ENCODE measurements around the gene RNF31. TPM values are rescaled to one million over a fixed set of nuclear protein-coding genes. Genes with fewer than 3 reads are reported as not detected.

The RNF31 gene
- total RNA-seq, 1 donor from 2014 or later = 59.0 TPM

GRCh38 chr14:24204163-24205146, 57.2 kb downstream of the RNF31 start:
- Histone ChIP-seq H2AFZ (ENCODE audit: low read depth, low read length) (no peak overlapping the region), H3K9ac (ENCODE audit: low read length) (no peak overlapping the region), H3K36me3 (ENCODE audit: insufficient read depth, low read length) (peaks cover 13% of the 10 kb centered on the region), H3K79me2 (ENCODE audit: insufficient read depth, low read length) (peaks cover 3% of the 10 kb centered on the region), H3K4me3 (ENCODE audit: insufficient read depth, low read depth, low read length) (no peak overlapping the region), H3K4me1 (ENCODE audit: insufficient read depth, low read length) (no peaks in the 10 kb centered on the region), H3K4me2 (ENCODE audit: low read length) (no peak overlapping the region), H4K20me1 (ENCODE audit: insufficient read depth, low read length) (peaks cover 4% of the 10 kb centered on the region), H3K9me3 (ENCODE audit: insufficient read depth, low read depth, low read length) (peaks cover 2% of the 10 kb centered on the region), H3K27ac (ENCODE audit: low read depth, low read length) (no peak overlapping the region), H3K27me3 (ENCODE audit: insufficient read depth, low read length) (no peaks in the 10 kb centered on the region)
- Mint-ChIP-seq H3K27ac (ENCODE audit: unreplicated experiment) (no peak overlapping the region), H3K4me3 (ENCODE audit: unreplicated experiment) (no peak overlapping the region), H3K27me3 (ENCODE audit: low read depth, unreplicated experiment) (no peaks in the 10 kb centered on the region), H3K9me3 (ENCODE audit: unreplicated experiment) (peaks cover 5% of the 10 kb centered on the region), H3K36me3 (ENCODE audit: low read depth, unreplicated experiment) (peaks cover 46% of the 10 kb centered on the region), H3K4me1 (ENCODE audit: low read depth, unreplicated experiment) (no peaks in the 10 kb centered on the region)
- FAIRE-seq (no peak), DNase-seq (ENCODE audit: low read depth) (no peak)
- TF ChIP-seq CTCF (IDR thresholded peaks at IDR 0.05; ENCODE audit: insufficient read depth, low read depth, low read length) (no peak), EZH2 (IDR thresholded peaks at IDR 0.05; ENCODE audit: insufficient read depth, low read length) (no peak)

- Histone ChIP-seq H3K36me3 (ENCODE audit: insufficient read depth, low read length) (peaks cover 9% of the 10 kb centered on the region), H3K27ac (ENCODE audit: low read depth, low read length) (no peak overlapping the region)
- H3K4me3 Mint-ChIP-seq (ENCODE audit: unreplicated experiment) = peak overlapping the region; percentile 25
Observed at GRCh38 chr14:24206260-24207103, 59.2 kb downstream of the RNF31 start.

More at GRCh38 chr14:24206260-24207103, 59.2 kb downstream of the RNF31 start:
- DNase-seq (ENCODE audit: low read depth) (no peak), FAIRE-seq (no peak)
- H4K20me1 ChIP-seq (ENCODE audit: insufficient read depth, low read length) = peaks cover 4% of the 10 kb centered on the region
- H3K4me2 ChIP-seq (ENCODE audit: low read length) = no peak overlapping the region
- peaks cover 3% of the 10 kb centered on the region for H3K79me2 ChIP-seq (ENCODE audit: insufficient read depth, low read length)
- no peak overlapping the region for H3K4me3 ChIP-seq (ENCODE audit: insufficient read depth, low read depth, low read length)
- no peak overlapping the region for H2AFZ ChIP-seq (ENCODE audit: low read depth, low read length)
- H3K9ac ChIP-seq (ENCODE audit: low read length) = no peak overlapping the region
- H3K4me1 ChIP-seq (ENCODE audit: insufficient read depth, low read length) = no peaks in the 10 kb centered on the region
- H3K9me3 ChIP-seq (ENCODE audit: insufficient read depth, low read depth, low read length) = no peaks in the 10 kb centered on the region
- Mint-ChIP-seq H3K4me1 (ENCODE audit: low read depth, unreplicated experiment) (no peaks in the 10 kb centered on the region), H3K9me3 (ENCODE audit: unreplicated experiment) (peaks cover 5% of the 10 kb centered on the region), H3K36me3 (ENCODE audit: low read depth, unreplicated experiment) (peaks cover 47% of the 10 kb centered on the region), H3K27ac (ENCODE audit: unreplicated experiment) (no peak overlapping the region), H3K27me3 (ENCODE audit: low read depth, unreplicated experiment) (no peaks in the 10 kb centered on the region)
- H3K27me3 ChIP-seq (ENCODE audit: insufficient read depth, low read length) = no peaks in the 10 kb centered on the region
- TF ChIP-seq CTCF (IDR thresholded peaks at IDR 0.05; ENCODE audit: insufficient read depth, low read depth, low read length) (no peak), EZH2 (IDR thresholded peaks at IDR 0.05; ENCODE audit: insufficient read depth, low read length) (no peak)
